ENCODE measurements around the gene RGCC. TPM values are rescaled to one million over a fixed set of nuclear protein-coding genes. Genes with fewer than 3 reads are reported as not detected.
A peak's percentile ranks its signal among the peaks of the same experiment; 100 is the strongest.

The RGCC gene
- total RNA-seq, 1 donor from 2014 or later = 43.6 TPM

DNA sequence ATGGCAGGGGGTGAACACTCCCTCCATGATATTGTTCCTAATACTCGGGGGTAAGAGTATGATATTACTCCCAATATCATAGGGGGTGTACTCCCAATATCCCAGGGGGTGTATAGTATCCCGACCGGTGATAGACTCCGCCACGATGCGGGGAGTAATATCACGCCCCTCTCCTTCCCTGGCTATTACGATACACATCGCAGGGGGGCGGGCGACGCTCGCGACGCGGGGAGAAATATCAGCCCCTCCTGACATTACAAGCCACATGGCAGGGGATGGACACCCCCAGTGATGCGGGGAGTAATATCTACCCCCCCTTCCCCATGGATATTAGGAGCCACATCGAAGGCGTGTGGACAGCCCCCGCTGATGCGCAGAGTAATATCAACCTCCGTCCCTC is 3.2 kb upstream of the RGCC start:
- no peak for DNase-seq

DNA sequence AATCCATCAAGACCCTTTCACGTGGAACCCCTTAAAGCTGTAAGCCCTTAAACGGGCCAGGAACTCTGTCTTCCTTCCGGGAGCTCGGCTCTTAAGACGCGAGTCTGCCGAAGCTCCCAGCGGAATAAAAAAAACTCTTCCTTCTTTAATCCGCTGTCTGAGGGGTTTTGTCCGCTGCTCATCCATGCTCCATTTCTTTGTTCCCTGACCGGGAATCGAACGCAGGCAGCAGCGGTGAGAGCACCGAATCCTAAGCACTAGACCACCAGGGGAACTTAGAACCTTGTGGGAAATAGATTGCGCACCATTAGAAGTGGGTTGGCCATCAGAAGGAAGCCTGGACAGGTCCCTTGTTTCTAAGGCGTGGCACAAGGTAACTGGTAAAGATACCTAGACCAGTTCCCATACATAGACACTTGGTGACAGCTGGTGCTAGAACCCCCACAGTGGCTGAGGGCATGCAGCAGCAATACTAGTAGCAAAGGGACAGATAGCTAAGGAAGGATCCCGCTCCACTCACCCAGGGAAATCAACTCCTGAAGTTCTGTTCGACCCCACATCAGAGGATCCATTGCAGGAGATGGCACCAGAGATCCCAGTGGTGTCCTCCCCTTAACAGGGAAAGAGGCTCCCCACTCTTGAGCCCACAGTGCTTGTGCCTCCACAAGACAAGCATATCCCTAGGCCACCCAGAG is 1.5 kb upstream of the RGCC start:
- DNase-seq = no peak

DNA sequence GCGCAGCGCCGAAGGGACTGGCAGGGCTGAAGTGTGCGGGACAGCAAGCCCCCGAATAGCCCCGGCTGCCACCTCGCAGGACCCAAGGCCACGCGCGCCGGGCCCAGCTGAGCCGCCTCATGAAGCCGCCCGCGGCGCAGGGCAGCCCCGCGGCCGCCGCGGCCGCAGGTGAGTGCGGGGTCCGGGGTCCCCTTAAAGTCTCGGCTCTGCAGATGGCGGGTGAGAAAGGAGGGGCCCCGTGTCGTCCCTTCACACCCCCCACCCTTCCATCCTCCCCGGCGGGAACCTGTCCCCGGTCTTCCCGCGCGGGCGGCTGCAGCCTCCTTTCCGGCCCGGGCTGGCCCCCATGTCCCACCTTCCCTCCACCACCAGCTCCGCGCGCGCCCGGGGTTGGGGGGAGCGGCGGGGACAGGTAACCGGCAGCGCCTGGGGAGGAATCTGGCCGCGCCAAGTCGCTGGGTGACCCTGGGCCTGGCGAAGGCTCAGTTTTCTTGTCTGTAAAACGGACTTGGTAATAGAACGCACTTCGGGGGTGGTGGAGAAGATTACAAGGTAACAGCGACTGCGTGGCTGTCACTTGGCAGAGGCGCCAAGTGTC is 338 bp downstream of the RGCC start:
- DNase-seq = no peak

DNA sequence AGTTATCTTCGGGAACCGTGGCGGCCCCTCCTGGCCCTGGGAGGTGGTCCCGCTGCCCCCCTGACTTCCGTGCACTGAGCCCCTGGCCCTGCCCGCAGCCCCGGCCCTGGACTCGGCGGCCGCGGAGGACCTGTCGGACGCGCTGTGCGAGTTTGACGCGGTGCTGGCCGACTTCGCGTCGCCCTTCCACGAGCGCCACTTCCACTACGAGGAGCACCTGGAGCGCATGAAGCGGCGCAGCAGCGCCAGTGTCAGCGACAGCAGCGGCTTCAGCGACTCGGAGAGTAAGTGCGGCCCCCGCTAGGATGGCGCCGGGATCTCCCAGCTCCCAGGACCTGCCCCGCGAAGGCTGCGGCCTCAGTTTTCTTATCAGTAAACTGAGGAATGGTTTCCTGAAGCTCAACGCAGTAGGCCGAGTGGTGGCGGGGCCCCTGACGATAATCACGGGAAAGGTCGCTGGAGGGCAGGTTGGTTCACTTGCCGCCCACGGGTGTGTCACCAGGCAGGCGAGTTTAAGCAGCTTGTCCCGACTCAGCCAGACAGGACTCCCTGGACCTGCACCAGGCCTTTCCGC is 924 bp downstream of the RGCC start:
- no peak for DNase-seq

DNA sequence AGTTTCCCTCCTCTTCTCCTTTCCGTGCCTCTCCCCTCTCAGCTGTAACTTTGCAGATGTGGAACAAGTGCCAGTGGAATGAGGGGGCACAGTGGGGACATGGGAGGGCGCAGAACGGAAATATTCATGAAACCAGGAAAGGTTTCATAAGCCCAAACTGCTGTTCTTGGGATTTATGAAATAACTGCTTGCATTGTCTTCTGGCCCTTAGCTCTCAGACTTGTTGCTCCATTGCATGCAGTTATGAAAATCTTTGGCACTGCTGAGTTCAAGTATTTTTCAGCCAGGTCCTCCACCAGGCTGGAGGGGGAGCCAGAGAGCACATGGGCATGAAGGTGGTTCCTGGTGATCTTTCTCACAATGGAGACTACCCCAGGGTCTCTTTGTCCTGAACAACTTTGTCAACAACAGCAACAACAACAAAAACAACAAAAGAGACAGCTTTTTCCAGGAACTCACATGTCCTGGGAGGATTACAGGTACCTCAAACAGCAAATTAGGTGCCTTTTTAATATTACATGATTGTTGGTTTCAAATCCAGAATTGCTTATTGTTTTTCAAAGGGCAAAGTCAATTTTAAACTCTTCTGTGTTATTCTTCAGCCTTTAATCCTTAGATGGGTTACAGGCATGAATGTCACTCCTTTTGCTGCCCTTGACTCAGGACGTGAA is 1.5 kb downstream of the RGCC start:
- DNase-seq = peak; percentile 13

DNA sequence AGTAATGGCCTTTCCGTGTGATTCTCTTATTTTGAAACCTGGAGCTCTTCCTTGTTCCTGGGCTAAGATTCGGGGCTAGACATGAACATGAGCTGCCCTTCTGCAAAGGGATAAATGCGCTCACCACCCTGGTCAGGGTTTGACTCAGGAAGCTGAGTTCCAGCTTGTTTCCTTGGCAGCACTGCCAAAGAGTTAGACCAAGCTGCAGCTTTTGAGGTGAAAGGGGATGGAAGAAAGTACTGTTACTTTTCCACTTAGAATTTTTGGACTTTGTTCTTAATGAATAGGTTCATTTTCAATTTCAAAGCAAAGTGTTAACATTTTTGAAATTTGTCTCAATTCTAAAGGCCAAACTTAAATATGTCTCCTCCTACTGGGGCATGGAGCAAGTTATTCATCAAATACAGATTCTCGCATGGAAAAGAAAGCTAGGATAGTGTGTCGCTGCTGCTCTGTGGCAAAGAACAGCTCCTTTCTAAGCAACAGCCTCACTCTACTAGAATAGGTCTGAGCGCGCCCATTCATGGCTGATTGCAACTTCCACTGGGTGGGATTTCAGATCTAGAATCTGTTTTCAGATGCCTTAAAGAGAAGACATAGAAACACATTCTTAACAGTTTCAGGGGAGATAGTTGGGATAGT is 2.2 kb downstream of the RGCC start:
- DNase-seq = no peak

DNA sequence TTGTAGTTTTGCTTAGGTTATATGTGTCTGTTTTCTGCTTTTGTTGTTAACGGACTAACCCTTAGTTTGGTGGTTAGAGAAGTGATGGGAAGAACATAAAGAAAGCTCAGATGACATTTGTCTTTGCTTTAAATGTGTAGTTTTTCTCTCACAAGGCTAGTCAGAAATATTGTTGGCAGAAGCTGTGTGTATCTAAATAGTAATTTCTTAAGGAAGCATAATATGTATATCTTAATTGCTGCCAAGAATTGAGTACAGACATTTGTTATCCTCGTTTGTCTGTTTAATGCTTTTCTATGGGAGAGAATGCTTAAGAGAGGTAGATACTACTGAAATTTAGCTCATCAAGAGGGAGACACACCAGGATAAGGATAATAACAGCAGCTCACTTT is 2.7 kb downstream of the RGCC start:
- DNase-seq = no peak

DNA sequence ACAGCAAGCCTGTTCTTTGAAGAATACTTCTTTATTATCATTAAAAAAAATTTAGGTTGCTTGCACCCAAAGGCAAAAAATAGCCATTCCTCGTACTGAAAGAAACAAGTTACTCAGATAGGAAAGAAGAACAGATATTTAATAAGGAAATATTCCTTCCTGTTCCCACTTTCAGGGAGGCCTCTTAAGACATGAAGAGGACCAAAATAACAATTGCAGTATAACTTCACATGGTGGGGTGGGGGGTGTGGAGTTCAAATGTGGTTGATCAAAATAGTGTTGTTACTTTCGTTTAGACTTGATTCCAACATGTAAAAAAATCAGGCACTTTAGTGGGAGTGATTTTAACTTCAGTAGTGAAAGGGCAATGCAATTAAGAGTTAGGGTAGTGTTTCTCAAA is 3.6 kb downstream of the RGCC start:
- no peak for DNase-seq

DNA sequence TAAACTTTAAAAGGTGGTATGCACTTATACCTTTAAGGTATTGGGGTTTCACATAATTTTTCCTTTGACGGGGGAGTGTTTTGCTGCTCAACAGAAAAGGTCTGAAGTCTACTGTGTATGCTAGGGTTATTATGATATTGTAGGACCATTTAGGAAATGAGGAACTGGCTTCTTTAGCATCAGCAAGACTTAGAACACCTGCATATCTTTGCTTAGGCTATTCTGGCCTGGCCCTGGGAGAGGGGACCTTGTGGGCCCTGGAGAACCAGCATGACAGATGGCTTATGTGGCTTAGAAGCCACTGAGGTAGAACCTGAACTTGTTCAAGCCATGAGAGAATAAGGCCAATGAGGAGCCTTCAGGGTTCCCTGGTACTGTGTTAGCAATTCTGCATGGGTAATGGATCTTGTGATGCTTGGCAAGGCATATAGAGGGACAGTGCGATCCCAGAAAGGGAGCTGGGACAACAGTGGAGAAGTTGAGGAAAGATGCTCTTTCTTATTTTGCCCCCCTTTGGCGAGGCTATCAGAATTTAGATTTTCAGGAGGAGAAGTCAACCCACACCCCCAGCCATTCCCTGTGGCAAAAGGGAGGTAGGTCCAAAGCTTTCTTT is 4.3 kb downstream of the RGCC start:
- DNase-seq = no peak

DNA sequence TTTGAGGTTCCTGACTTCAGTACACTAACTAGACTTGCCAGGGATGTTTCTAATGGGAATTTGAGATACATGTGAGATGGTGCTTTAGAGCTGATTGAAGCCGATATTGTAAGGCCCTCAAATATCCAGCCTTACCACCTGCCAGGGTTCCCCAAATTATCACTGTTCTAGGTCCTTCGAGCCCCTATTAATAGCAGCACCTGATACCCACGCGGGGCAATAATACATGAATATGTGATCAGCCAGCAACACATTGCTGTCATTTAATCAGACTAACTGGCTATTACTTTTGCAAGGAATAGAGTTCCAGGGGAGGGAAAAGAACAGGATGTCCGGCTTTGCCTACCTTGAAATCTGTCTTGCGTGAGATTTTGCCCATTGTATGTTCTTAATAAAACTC is 5.1 kb downstream of the RGCC start:
- DNase-seq = no peak

DNA sequence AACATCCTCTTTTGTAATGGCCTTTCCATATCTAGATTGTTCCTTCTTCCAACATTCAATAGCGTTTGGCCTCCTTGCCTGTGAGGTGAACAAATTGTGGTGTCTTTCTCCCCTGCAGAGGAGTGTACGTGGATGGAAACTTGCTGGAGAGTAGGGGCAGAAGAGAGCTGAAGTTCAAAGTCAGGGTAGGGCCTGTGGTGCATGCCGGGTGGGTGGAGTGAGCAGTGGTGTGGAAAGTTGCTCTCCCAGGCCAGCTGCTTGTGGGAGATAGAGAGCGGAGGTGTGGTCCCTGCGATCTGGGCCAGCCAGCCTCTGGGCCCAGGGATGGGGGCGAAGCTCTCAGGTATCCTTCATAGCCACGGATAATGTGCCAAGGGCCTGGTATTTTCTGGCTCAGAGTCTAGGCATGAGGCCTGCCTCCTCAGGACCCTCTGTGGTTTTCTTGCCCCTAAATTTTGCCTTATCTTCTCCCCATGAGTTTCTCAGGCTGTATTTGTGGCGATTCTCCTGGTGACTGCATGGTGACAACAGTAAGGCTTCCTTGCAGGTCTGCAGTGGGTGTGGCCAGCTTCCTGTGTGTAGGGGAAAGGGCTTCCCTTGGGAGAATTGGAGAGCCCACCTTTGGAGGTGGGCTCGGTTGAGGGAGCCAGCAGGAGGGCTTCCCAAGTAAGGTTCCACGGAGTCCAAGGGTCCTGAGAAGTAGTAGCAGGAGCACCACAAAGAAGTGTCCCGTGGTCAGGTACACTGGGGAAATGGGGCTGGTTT is 6.7 kb downstream of the RGCC start:
- no peak for DNase-seq

DNA sequence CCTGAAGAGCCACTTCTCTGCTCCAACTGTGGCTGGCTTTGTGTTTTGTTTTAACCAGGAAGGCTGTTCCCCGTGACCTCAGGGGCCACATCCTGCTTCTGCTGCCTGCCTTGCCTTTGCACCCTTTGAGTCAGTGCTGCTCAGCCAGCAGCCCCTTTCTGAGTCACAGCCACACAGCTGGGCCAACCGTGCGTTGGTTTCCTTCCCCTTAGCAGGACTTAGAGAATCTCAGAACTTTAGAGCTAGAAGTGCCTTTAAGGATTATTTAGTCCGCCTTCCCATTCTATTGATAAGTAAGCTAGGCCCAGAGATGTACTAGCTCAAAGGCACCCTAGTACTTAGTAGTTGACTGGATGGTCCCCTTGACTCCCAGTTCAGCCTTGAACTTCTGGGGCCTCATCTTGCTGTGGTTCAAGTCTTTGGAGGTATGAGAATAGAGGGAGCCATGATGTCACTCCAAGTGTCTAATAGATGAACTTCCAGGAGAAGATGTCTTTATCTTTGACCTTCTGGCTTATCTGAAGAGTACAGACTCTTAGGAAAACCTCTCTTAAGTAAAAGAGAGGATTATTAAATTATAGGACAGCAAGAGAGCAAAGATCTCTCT is 8.0 kb downstream of the RGCC start:
- DNase-seq = no peak

DNA sequence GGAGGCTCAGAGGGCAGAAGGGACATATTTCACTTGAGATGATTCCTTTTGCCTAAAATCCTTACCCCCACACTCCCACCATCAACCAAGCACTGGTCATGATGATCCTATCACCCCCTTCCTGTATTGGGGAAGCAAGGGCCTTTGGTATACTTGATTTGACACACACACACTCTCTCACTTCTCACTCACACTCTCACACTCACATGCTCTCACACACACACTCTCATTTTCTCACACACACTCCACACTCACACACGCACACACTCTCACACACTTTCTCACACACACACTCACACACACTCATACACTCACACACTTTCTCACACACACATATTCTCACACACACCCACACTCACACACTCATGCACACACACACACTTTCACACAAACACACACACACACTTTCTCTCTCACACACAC is 8.6 kb downstream of the RGCC start:
- DNase-seq = no peak

DNA sequence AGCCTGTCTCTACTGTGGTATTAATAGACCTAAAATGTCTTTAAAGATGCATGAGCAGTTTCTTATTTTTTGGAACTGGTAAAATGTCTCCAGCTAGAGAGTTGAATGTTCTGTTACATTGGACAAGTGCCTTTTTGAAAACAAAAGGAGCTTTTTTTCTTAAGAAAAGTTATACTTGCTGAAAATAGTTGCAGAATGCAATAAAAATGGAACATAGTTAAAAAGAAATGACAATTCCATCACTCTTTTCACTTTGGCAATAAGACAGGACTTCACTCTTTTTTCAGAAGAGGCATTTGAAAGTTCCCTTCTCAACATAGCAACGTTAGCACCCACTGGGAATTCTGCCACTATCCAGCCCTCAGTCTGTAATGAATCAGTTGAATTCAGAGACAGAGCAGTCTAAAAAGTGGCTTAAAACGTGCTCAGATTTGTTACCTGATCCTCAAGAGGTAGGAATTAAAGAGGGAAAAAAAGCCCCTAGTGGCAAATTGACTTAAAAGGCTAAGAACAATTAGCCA is 10.1 kb downstream of the RGCC start:
- no peak for DNase-seq

DNA sequence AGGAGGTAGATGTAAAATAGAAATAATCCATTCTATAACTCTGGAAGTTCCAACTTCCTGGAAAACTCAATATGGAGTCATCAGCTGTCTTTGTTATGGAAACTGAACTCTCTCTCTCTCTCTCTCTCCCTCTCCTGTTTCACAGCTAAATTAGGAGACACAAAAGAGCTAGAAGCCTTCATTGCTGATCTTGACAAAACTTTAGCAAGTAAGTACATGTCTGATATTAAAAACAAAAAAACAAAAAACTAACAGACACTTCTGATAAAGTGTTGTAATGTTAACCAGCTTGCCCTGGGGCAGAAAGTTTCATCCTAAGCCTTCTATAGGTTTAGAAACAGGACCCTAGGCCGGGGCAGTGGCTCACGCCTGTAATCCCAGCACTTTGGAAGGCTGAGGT is 11.3 kb downstream of the RGCC start:
- DNase-seq = no peak

DNA sequence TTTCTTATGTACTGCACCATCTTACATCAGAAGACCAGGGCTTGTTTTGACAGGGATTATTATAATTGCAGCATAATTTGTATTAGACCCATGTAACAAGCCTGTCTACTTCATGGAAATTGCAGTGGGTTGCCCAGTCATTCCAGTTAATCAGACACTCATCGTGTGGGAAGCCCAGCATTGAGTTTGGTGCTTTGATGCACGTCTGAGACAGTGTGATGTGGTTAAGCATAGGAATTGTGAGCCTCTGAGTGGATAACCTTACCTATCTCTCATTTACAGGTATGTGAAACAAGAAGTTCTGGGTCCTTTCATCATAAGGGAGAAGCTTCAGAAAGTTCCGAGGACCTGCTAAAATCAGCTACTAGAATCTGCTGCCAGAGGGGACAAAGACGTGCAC is 12.8 kb downstream of the RGCC start:
- DNase-seq = no peak

DNA sequence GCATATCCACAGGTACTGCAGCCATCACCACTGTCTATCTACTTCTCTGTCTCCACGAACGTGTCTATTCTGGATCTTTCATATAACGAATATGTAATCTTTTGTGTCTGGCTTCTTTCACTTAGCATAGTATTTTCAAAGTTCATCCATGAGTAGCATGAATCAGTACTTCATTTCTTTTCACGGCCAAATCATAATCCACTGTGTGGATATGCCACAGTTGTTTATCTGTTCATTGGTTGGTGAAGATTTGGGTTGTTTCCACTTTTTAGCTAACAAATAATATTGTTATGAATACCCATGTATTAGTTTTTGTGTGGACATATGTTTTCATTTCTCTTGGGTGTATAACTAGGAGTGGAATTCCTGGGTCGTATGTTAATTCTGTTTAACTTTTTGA is 14.4 kb downstream of the RGCC start:
- DNase-seq = no peak

DNA sequence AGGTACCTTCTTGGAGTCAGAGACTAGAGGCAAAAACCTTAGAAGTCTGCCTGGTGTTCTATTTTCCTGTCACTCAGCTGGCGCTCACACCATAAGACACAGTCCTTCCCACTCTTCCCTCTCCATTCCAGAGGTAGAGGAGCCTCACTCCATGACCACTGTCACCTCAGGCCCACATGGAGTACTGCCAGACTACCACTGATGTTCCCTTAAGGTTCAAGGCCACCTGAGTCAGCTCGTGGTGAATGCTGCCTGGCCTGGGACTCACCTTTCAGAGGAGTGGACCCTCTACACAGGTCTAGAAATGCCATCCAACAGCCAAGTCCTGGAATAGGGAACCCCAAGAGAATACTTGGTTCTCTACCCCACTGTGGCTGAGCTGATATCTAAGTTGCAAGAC is 29.9 kb downstream of the RGCC start:
- DNase-seq = no peak

DNA sequence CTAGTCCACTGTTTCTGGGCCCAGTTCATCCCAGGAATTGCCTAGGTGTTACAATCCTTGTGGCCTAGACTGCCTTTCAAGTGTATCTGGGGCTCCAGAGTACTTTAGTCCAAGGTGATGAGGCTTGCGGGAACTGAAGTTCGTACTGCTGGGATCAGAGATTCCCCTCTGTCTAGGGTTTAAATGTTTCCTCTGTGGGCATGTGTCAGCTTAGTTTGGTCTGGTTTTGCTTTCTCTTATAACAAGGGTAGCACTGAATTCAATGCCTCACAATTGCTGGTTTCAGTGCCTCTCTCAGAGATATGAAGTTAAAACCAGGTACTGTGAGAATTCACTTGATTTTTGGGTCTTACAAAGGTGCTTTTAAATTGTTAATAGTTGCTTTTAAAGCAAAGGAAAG is 30.8 kb downstream of the RGCC start:
- DNase-seq = no peak

DNA sequence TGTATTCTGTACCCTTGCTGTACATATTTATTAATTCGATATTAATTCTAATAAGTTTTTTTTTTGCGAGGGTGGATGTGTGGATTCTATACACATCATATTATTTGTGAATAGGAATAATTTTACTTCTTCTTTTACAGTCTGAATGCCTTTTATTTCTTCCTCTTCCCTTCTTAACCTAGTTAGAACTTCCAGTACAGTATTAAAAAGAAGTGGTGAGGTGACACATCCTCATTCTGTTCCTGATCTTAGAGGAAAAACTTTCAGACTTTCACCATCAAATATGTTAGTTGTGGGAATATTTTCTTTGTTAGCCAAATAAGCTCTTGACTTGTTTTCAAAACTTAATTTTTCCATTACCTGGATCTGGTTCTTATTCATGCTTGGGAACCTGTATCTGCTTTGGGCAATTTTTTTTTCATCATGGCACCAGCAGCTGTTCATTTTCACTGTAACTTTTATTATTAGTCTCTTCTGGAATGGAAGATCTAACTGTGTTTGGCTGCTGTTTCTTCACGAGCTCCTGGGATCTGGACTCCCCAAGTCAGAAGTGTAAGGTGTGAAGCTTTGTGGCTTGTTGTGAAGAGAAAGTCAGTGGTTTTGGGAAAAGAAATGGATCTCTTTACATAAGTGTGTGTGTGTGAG is 33.1 kb downstream of the RGCC start:
- no peak for DNase-seq

DNA sequence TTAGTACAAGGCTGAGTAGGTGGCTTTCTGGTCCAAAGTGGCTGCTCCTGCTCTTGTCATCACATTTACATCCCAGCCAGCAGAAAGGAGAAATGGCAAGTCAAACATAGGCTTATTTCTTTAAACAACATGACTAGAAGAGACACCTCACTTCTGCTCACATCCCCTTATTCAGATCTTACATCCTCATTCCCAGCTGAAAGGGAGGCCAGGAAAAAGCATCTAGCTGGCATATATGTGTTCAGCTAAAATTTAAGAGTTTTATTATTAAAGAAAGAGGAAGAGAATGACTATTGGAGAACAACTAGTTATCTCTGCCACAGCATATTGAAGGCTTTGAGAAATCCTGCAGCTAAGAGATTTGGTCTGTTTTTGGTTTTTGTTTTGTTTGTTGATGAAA is 34.1 kb downstream of the RGCC start:
- DNase-seq = no peak
